HG03060 (cell line): ENCODE measurements around the gene FOXP3.

Source experiments
- ATAC-seq: cut with Tn5 transposase; IDR thresholded peaks from one replicate; pipeline ENCODE4 v1.9.1; 2021; ENCODE audit warnings: low read depth, moderate number of reproducible peaks; ENCODE audit not compliant: unreplicated experiment

Gene FOXP3

GRCh38 chrX:49227726-49228125, 36.8 kb downstream of the FOXP3 start:
- ATAC-seq, result no peak

DNA sequence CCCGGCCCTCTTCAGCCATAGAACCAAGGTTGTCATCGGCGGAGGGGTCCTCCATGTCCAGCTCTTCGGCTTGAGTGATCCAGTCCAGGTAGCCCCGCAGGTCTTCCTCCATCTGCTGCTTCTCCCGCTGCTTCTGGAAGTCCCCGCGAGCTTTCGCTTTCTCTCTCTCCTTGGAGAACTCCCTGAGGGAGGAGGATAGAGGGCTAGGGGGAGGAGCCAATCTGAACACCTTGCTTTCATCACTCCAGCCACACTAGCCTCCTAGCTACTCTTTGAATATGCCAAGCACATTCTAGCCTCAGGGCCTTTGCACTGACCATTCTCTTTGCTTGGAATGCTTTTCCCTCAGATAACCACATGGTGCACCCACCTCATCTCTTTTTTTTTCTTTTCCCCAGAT, 37.6 kb downstream of the FOXP3 start:
- ATAC-seq, result no peak

GRCh38 chrX:49225858-49226257, 38.7 kb downstream of the FOXP3 start:
- no peak for ATAC-seq

GRCh38 chrX:49221868-49222267, 42.6 kb downstream of the FOXP3 start:
- no peak for ATAC-seq

DNA sequence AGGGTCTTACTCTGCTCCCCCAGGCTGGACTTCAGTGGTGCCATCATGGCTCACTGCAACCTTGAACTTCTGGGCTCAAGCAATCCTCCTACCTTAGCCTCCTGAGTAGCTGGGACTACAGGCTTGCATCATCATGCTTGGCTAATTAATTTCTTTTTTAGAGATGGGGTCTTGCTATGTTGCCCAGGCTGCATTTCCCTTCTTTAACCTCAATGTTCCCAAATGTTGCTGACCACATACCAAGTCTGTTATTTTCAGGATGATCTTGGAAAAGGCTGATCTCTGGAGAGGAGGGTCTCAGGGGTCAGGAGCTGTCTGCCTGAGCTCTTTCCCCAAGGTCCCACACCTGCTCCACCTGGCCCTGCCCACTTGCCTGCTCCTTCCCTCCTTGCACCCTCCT, 44.4 kb downstream of the FOXP3 start:
- ATAC-seq, result no peak

GRCh38 chrX:49214996-49215526, 49.4 kb downstream of the FOXP3 start:
- no peak for ATAC-seq

DNA sequence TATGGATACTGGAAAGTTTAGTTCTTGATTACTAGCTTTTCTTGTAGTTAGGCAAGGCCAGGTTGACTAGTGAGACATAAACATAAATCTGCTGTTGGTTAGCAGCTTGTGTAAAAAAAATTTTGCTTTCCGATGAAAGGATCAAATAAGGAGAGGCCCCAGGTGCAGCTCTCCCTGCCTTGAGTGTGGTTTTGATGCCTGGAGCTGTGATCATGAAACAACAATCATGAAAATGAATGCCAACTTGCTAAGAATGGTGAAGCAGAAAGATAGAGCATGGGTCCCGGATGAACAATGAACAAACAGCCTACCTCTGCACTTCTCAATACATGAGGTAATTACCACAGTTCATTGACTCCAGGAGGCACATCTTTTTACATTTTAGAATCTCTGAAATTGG, 50.1 kb downstream of the FOXP3 start:
- ATAC-seq, result no peak

DNA sequence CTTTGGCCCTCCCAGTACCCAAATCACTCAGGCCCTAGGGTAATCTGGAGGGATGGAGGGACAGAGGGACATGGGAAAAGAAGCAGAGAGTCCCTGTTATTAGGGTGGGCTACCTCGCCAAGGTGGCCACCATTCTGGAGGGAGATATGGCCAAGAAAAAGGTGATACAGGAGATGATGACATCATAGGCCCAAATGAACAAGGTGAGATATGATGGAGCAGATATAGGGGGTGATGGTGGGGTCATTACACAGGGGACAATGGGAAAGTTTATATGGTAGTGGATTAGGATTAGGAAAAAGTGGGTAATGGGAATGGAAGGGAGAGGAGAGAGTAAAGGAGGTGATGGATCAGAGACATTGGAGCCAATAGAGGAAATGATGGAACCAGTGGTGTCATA, 51.6 kb downstream of the FOXP3 start:
- no peak for ATAC-seq

GRCh38 chrX:49212209-49212608, 52.3 kb downstream of the FOXP3 start:
- no peak for ATAC-seq

- no peak for ATAC-seq
Measured at GRCh38 chrX:49211074-49211473, 53.4 kb downstream of the FOXP3 start.

DNA sequence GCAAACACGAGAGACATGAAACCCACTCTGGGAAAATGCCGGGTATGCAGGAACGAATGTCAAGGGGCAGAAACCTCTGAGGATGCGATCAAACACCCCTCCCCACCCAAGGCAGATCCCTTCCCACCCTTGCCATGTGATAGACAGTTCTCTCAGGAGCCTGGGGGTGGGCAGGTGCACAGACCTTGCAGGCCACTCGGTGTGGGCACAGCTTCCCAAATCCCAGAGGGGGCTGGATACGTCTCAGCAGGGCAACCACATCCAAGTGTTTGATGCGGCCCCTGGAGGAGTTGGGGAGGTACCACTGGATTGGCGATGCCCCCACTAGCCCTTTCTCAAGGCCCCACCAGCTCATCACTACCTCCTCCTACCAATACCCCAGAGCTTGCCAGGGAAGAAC, 54.1 kb downstream of the FOXP3 start:
- no peak for ATAC-seq

GRCh38 chrX:49209434-49210251, 54.9 kb downstream of the FOXP3 start:
- no peak for ATAC-seq

DNA sequence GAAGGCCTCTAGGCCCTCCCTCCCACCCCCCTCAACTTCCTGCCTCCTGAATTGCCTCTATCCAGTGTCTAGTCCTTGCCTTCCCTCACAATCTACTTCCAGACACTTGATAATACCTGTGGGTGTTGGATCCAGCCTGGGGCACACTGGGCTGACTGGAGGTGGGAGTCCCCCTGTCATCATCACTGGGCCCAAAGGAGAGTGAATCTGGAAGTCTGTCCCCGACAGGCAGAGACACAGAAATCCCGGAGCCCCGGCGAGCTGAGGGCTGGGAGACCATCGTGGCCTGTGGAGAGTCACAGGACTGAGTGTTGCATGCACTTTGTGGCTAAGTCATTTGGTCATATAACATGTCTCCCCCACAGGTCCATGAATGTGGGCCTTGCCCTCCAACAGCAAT, 56.1 kb downstream of the FOXP3 start:
- ATAC-seq, result no peak

GRCh38 chrX:49206543-49206942, 58.0 kb downstream of the FOXP3 start:
- ATAC-seq, result no peak

- no peak for ATAC-seq
Measured at GRCh38 chrX:49205443-49205842, 59.1 kb downstream of the FOXP3 start.

GRCh38 chrX:49204709-49205108, 59.8 kb downstream of the FOXP3 start:
- no peak for ATAC-seq

DNA sequence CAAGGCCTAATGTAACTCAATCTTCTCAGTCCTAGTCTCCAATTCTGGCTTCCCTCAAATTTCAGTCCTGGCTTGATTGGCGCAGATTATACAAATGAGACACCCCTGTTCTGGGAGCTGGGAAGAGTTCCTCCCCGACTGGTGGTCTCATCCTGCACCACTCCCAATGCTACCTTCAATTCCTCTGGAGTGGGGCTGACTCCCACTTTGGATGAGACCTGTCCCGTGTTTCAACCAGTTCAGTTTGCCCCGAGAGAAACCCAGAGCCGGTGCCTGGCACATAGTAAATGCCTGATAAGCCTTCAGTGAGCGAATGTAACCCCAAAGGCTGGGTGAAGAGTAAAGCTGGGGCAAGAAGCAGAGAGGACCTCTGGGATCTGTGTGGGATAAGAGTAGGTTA, 60.5 kb downstream of the FOXP3 start:
- no peak for ATAC-seq

DNA sequence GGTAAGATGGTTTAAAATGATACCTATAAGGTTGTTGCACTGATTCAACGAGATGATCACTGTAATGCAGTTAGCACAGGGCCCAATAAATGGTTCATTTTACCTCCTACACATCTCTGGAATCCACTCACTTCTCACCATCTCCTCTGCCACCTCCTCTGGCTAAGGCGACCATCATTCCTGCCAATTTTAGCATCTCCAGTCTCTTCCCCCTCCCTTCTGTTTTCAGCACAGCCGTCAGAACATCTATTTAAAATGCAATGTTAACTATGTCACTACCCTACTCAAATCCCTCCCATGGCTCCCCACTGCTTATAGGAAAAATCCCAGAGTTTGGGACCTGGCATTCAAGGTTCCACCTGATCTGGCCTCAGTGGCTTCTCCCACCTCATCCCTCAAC, 61.0 kb downstream of the FOXP3 start:
- ATAC-seq, result no peak

GRCh38 chrX:49202022-49202421, 62.5 kb downstream of the FOXP3 start:
- ATAC-seq, result no peak
